HG02943 (cell line): Measurements from ENCODE around the gene SIN3A.
"Not testable (repeated sequence)": the region's sequence is repeated elsewhere in the genome, so short reads cannot be mapped to it uniquely, and the experiment has no call there.

ENCODE experiments used
- ATAC-seq: cut with Tn5 transposase; IDR thresholded peaks from one replicate; pipeline ENCODE4 v1.9.1; 2021; ENCODE audit warnings: mild to moderate bottlenecking, low read depth, moderate library complexity; ENCODE audit not compliant: unreplicated experiment

The SIN3A gene

GRCh38 chr15:75339531-75340240 is 111.8 kb downstream of the SIN3A start:
- ATAC-seq: no peak

- no peak for ATAC-seq
Observed at GRCh38 chr15:75338661-75339240, 112.7 kb downstream of the SIN3A start.

- no peak for ATAC-seq
Observed at GRCh38 chr15:75335705-75336355, 115.7 kb downstream of the SIN3A start, which contains the start of gene COMMD4. COMMD4 (plus strand) TSS chr15:75336063; CDS start chr15:75336090, 27 bp downstream.

- no peak for ATAC-seq
Observed at GRCh38 chr15:75335313-75335704, 116.2 kb downstream of the SIN3A start.

- ATAC-seq: not testable (repeated sequence)
Observed at GRCh38 chr15:75333654-75334419, 117.7 kb downstream of the SIN3A start.

- ATAC-seq: not testable (repeated sequence)
Observed at GRCh38 chr15:75332093-75332492, 119.4 kb downstream of the SIN3A start.

GRCh38 chr15:75329571-75329970 is 121.9 kb downstream of the SIN3A start:
- no peak for ATAC-seq

GRCh38 chr15:75328493-75329314 is 122.8 kb downstream of the SIN3A start:
- ATAC-seq: no peak

GRCh38 chr15:75327491-75327890 is 124.0 kb downstream of the SIN3A start:
- ATAC-seq: no peak

GRCh38 chr15:75327005-75327404 is 124.5 kb downstream of the SIN3A start:
- no peak for ATAC-seq

GRCh38 chr15:75325922-75326321 is 125.6 kb downstream of the SIN3A start:
- no peak for ATAC-seq

GRCh38 chr15:75321711-75322110 is 129.8 kb downstream of the SIN3A start:
- ATAC-seq: no peak
